GM12872 (cell line): Measurements from ENCODE around the gene FRMPD2.

Source experiments
- CTCF ChIP-seq: IDR thresholded peaks from 3 replicates; pipeline ENCODE4 v1.5.1; 2011; ENCODE audit warnings: low read depth, mild to moderate bottlenecking, low read length, moderate library complexity; ENCODE audit not compliant: insufficient read depth

FRMPD2 gene

DNA sequence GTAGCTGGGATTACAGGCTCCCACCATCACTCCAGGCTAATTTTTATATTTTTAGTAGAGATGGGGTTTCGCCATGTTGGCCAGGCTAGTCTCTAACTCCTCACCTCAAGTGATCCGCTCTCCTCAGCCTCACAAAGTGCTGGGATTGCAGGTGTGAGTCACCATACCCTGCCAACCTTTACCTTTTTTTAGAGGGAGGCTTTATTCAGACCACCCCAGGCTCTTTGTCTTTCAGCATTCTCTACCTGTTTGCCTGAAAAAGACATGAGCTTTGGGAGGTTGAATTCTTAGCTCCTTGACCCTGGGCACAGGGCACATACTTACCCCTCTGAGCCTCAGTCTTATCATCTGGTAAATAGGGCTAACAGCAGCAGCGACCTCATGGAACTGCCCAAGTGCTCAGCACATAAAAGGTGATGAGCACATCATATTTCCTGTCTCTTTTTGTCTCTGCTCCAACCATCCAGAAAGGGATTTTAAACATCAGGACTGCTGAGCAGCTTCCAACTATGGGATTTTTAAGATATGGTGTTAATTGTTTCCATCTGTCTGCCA is 17.0 kb downstream of the FRMPD2 start:
- TF ChIP-seq CTCF: no peak

DNA sequence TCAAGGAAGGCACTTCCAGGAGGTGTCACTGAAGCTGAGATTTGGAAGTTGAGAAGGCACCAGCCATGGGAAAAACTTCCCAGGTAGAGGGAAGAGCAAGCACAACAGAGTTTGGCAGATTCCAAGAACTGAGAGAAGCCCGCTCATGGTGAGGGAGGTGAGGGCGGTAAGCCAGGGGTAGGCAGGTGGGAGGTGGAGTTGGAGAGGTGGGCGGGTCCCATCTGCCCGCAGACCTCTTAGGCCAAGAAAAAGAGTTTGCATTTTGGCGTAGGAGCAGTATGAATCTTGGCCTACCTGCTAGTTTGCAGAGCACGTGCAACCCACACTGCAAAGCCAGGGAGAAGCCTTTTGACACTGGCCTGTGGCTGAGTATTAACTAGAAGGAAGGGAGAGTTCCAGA is 18.8 kb downstream of the FRMPD2 start:
- no peak for TF ChIP-seq CTCF

GRCh38 chr10:48254750-48255512 is 19.6 kb downstream of the FRMPD2 start:
- TF ChIP-seq CTCF: no peak

DNA sequence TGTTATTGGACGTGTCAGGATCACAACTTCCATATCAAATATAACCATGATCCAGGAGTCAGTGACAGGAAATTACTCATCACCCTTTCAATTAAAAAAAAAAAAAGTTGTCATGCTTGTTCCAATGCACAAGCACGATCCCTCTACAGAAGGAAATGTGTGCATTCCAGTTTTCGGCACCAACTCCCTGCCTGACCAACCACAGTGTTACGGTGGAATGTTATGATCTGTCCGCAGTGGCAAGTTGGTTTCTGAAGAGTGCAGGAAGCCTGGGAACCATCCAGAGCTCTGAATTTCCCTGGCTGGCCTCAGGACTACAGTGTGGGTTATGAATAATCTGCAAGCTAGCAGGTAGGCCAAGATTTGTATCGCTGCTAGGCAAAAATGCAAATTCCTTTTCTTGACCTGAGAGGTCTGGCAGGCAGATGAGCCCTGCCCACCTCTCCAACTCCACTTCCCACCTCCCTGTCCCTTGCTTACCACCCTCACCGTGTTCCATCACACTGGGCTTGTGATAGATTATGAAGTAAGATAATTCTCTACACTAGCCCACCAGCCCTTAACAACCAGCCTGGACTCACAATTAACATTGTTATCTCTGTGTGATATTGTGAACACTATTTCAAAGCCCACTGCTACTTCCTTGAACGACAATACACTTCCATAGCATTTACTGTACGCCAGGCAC is 20.4 kb downstream of the FRMPD2 start:
- TF ChIP-seq CTCF: no peak

GRCh38 chr10:48252354-48252650 is 22.2 kb downstream of the FRMPD2 start:
- no peak for TF ChIP-seq CTCF

- no peak for TF ChIP-seq CTCF
Observed at GRCh38 chr10:48251525-48252353, 22.8 kb downstream of the FRMPD2 start.

- no peak for TF ChIP-seq CTCF
Observed at GRCh38 chr10:48251152-48251524, 23.4 kb downstream of the FRMPD2 start.
